ENCODE measurements around the gene PFDN6. TPM values are rescaled to one million over a fixed set of nuclear protein-coding genes. Genes with fewer than 3 reads are reported as not detected.

Gene PFDN6
- total and polyA plus RNA-seq, 2 of the 13 experiments (the other 11 are each of a cell fraction or from before 2014, with no cell fraction given), result 75.5 to 87.0 TPM

GRCh38 chr6:33276864-33277662 is 12.3 kb upstream of the PFDN6 start, which contains the start of gene B3GALT4 (continued):
- TF ChIP-seq ZNF280D (CRISPR knock-in tag; IDR thresholded peaks at IDR 0.05), result no peak
- 0 out of 2 replicates have a peak, but pooled peaks have one; percentile 9 for TF ChIP-seq ZNF280B (CRISPR knock-in tag; IDR thresholded peaks at IDR 0.05; ENCODE audit: borderline replicate concordance)
- no peak for TF ChIP-seq ZHX2 (IDR thresholded peaks at IDR 0.05; ENCODE audit: low read depth)
- TF ChIP-seq ZHX2 (CRISPR knock-in tag; IDR thresholded peaks at IDR 0.05; ENCODE audit: borderline replicate concordance), result 0 out of 2 replicates have a peak, but pooled peaks have one; percentile 42
- no peak for TF ChIP-seq ZNF557 (CRISPR knock-in tag; IDR thresholded peaks at IDR 0.05)
- no peak for TF ChIP-seq ZSCAN22 (CRISPR knock-in tag; IDR thresholded peaks at IDR 0.05)
- TF ChIP-seq NFATC3 (CRISPR knock-in tag; IDR thresholded peaks at IDR 0.05), result 0 out of 2 replicates have a peak, but pooled peaks have one; percentile 59
- no peak for TF ChIP-seq HIC2 (CRISPR knock-in tag; IDR thresholded peaks at IDR 0.05; ENCODE audit: low read depth)
- no peak for TF ChIP-seq ZNF354B (CRISPR knock-in tag; IDR thresholded peaks at IDR 0.05)
- TF ChIP-seq SP2 (CRISPR knock-in tag; IDR thresholded peaks at IDR 0.05), result 0 out of 2 replicates have a peak, but pooled peaks have one; percentile 17
- no peak for TF ChIP-seq GMEB1 (CRISPR knock-in tag; IDR thresholded peaks at IDR 0.05; ENCODE audit: borderline replicate concordance)
- no peak for TF ChIP-seq MAFG (CRISPR knock-in tag; IDR thresholded peaks at IDR 0.05)
